SHP77 treated with DMSO at 0.1 percent for 48 hours (cell line): ENCODE measurements around the gene TUBB.
A peak's percentile ranks its signal among the peaks of the same experiment; 100 is the strongest.

ENCODE experiments used
- DNase-seq: peaks from one replicate; lab custom pipeline; 2025; lab: John Stamatoyannopoulos, UW

Gene TUBB

GRCh38 chr6:30719791-30720737 is at the start of gene TUBB:
Gene TUBB, plus strand, starts transcription at chr6:30720352. Its CDS starts 155 bp downstream, at chr6:30720507.
- DNase-seq, result peak; percentile 96

DNA sequence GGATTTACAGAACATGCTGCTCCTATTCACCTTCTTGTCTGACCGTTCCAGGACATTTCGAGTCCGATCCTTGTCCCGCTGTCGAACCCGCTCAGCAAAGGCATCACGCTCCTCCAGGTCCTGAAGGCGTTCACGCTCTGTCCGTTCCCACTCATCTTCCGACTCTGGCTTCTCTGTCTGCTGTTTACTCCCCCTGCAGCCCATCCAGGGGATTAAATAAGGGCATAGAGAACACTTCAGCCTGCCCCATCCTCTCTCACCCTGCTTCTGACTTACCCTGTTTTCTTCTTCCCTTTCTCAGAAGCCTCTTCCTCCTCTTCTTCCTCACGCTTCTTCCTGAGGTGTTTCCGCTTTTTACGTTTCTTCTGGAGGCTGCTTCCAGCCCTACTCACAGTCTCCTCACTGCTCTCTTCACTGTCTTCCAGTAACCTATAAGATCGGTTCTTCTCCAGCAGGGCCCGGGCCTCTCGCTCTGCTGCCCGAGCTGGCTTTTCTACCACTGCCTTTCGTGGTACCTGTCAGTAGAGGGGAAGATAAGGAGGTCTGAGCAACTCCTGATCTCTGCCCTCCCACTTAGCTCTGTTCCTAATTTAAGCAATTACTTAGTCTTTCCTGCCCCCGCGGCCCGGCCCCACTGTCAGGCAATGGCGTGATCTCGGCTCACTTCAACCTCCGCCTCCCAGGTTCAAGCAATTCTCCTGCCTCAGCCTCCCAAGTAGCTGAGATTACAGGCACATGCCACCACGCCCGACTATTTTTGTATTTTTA is 49.2 kb upstream of the TUBB start:
- no peak for DNase-seq

DNA sequence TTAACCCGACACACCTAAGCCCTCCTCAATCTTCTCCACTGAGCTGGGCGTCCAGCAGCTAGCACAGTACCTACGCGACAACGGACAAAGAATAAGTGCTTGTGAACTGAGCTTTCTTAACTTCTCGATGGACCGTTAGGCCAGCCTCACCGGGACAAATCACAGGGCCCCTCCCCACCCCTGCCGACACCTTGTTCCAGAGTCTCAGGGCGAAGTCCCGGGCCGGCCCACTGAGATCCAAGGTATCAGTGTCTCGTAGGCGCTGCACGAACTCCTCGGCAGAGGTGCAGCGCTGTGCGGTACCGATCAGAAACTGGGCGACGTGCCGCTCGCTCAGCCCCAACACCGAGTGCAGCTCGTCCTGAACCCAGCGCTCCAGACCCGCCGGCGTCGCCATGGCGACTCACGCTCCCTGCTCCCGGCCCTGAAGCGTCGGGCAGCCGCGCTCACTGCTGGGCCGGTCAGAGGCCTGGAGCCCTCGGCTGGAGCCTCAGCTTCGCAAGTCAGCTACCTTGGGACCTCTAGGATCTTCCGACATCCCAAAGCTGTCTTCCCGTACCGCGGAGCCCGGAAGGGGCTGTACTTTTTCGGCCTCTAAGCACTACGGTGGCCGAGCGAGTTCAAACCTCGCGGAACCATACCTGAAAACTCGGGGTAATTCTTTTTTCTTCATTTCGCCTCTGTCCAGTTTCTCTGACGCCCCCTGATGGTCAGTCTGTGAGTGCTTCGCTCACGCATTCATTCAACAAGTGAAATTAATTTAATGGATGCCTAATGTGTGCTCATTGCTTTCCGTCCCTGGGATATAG is 47.5 kb upstream of the TUBB start, which contains the start of gene DHX16:
Gene DHX16, minus strand, starts transcription at position 562 of the 809 bp plus-strand sequence. Its CDS starts 165 bp downstream, at position 397.
- DNase-seq, result peak; percentile 95

GRCh38 chr6:30676660-30677285 is 43.4 kb upstream of the TUBB start:
- DNase-seq, result no peak

GRCh38 chr6:30678964-30679726 is 41.0 kb upstream of the TUBB start:
- DNase-seq, result peak; percentile 44

GRCh38 chr6:30679765-30680535 is 40.2 kb upstream of the TUBB start:
- DNase-seq, result no peak

DNA sequence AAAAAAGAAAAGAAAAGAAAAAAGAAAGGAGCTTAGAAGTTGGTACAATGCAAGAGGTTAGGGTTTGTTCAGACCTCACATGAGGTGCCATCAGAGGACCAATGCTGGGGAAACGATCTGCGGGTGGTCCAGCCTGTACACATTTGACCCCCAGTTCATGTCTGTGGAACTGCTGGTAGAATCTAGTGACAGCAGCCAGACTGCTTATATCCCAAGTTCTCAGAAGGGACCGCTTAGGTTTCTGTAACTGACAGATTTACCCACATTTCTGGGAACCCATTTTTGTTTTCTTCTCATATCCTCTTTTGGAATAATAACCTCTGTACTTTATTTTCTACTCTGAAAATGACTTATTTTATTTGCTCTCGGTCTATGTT is 38.4 kb upstream of the TUBB start:
- no peak for DNase-seq

GRCh38 chr6:30682143-30683117 is 37.7 kb upstream of the TUBB start:
- DNase-seq, result no peak

- DNase-seq, result no peak
Observed at GRCh38 chr6:30683183-30683979, 36.8 kb upstream of the TUBB start.

- no peak for DNase-seq
Observed at GRCh38 chr6:30683980-30684338, 36.2 kb upstream of the TUBB start.

GRCh38 chr6:30684386-30685156 is 35.6 kb upstream of the TUBB start:
- no peak for DNase-seq

DNA sequence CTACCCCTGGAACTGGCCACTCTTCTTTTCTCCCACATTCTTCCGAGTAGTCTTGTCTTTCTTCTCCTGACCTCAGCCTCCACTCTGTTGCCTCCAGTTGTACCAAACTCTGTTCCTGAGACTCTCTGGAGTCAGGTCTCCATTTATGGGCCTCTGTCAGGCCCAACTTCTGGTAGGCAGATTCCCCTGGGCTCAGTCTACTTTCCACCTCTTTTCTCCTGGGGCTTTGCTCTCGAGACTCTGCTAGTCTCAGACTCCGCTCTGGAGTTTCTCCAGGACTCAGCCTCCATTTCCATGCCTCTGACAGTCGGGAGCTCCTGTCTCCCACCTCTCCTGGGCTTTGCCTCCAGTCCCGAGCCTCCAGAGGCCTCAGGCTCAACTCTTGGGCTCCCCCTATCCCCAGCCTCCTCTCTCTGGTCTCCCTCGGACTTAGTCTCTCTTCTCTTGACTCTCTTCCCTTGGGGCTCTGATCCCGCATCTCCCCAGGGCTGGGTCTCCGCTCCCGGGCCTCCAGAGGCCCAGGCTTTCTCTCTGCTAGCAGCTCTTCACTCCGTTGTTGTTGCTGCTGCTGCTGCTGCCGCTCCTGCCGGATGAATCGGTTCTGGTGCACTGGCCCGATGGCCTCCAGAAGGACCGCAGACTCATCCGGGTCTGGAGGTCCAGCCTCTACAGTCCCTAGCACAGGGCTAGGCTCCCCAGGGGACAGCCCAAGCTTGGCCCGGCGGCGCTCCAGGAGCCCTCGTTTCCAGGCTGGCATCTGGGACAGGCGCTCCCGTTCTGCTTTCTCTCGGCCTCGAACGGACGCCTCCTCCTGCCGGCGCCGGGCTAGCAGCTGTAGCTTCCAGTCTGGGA is 34.8 kb upstream of the TUBB start:
- no peak for DNase-seq

DNA sequence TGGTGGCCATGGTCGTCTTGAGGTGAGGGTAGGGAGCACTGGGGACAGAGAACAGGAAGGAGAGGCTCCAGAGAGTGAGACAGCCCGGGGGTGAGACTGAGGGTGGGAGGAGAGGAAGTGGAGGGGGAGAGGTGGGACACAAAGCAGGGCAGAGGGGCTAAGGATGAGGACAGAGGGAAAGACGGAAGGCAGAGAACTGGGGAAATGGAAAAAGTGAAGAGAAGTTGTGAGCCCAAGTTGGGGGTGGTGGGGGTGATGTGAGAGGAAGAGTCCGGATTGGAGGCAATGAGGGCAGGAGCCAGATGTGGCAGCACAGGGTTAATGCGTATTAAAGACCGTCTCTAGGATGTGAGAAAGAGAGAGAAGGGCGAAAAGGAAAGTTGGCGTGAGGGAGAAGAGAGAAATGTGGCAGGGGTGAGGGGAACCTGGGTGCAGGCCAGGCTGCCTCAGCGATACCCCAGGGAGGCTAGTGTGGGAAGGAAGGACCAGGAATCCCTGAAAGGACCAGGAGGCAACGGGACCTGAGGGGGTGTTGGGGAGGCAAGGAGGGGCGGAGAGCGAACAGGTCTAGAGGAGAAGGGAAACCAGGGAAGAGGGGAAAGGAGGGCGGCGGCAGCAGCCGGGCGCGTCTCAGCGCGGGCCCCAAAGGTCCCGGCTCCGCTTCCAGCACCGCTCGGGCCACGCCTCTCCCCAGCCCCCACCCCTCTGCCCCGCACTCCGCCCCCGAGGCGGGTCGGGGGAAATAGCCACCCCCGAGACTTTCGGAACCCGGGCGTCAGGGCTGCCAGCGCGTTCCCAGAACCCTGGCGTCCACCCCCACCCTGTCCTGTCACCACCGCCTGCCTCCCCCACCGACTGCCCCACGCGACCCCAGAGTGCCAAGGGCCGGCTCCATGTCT is 33.9 kb upstream of the TUBB start, which contains the start of gene PPP1R18:
Gene PPP1R18, minus strand, starts transcription at position 637 of the 899 bp plus-strand sequence. Its CDS starts 627 bp downstream, at position 10.
- no peak for DNase-seq

- peak; percentile 34 for DNase-seq
Observed at GRCh38 chr6:30686908-30687658, 33.1 kb upstream of the TUBB start.
